OCI-LY3 (cell line): ENCODE measurements around the gene UBXN10.

Experiments
- H2AFZ ChIP-seq: fragments of 200-600, 300-600 bp; shearing (Covaris generic); 2 replicates; pipeline ENCODE4 v1.6.0; 2014; ENCODE audit warnings: antibody characterized with exemption, low read depth, low read length
- H3K27ac ChIP-seq: fragments of 200-600, 300-600 bp; sonication (generic); 2 replicates; pipeline ENCODE4 v1.5.1; 2014; ENCODE audit warnings: mild to moderate bottlenecking, low read length, moderate library complexity, mixed read lengths
- H3K27me3 ChIP-seq: fragments of 200-600, 300-600 bp; sonication (generic); 2 replicates; pipeline ENCODE4 v1.6.1; 2014; ENCODE audit warnings: low read depth, low read length, mixed read lengths
- H3K36me3 ChIP-seq: fragments of 200-600, 300-600 bp; sonication (generic); replicated peaks from 2 replicates; pipeline ENCODE3; 2014; ENCODE audit warnings: low read depth, low read length, mixed read lengths
- H3K4me1 ChIP-seq: fragments of 300-600, 200-600 bp; sonication (generic); 2 replicates; pipeline ENCODE4 v1.6.1; 2014; ENCODE audit warnings: low read length, mixed read lengths
- H3K4me2 ChIP-seq: fragments of 200-600, 300-600 bp; sonication (generic); 2 replicates; pipeline ENCODE4 v1.6.1; 2014; ENCODE audit warnings: low read length, mixed read lengths
- H3K4me3 ChIP-seq: fragments of 300-600, 200-600 bp; sonication (generic); 2 replicates; pipeline ENCODE4 v1.5.1; 2014; ENCODE audit warnings: antibody characterized with exemption, mild to moderate bottlenecking, low read length, moderate library complexity
- H3K79me2 ChIP-seq: fragments of 300-600, 200-600 bp; shearing (Covaris generic); 2 replicates; pipeline ENCODE4 v1.6.1; 2014; ENCODE audit warnings: mild to moderate bottlenecking, low read length, mixed read lengths
- H3K9ac ChIP-seq: fragments of 300-600, 200-600 bp; shearing (Covaris generic); 2 replicates; pipeline ENCODE4 v1.6.0; 2014; ENCODE audit warnings: mild to moderate bottlenecking, low read length, moderate library complexity
- H3K9me3 ChIP-seq: fragments of 200-600, 300-600 bp; shearing (Covaris generic); 2 replicates; pipeline ENCODE4 v1.6.1; 2014; ENCODE audit warnings: low read length, mixed read lengths; ENCODE audit not compliant: insufficient read depth
- H4K20me1 ChIP-seq: fragments of 200-600, 300-600 bp; sonication (generic); 2 replicates; pipeline ENCODE4 v1.6.1; 2016; ENCODE audit warnings: low read length, mixed read lengths; ENCODE audit not compliant: insufficient read depth
- EZH2phosphoT487 ChIP-seq: fragments of 200-600 bp; shearing (Covaris generic); IDR thresholded peaks from 2 replicates; pipeline ENCODE4 v1.6.1; 2018; ENCODE audit warnings: antibody characterized with exemption, mixed run types, low read depth
- TF ChIP-seq, protein P1 (sequence below): fragments of 200-600, 300-600 bp; sonication (generic); IDR thresholded peaks from 2 replicates; pipeline ENCODE4 v1.5.1; 2014; ENCODE audit warnings: antibody characterized with exemption, low read length, low read depth

UBXN10 gene

DNA sequence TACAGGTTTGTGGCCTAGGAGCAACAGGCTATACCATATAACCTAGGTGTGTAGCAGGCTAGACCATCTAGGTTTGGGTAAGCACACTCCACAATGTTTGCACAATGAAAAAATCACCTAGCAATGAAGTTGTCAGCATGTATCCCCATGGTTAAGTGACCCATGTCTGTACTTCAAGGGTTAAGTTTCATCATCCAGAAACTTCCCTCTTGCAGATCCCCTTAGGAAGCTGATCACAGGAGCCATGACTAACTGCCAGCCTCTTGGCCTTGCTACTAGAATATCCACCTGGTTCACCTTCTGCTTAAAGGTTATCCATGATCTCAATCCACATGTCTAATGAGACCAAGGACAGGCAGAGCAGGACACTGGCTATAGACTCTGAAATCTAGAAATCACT lies 3.5 kb upstream of the UBXN10 start:
- no peak overlapping the region for H3K4me2 ChIP-seq
- TF ChIP-seq, protein P1, sequence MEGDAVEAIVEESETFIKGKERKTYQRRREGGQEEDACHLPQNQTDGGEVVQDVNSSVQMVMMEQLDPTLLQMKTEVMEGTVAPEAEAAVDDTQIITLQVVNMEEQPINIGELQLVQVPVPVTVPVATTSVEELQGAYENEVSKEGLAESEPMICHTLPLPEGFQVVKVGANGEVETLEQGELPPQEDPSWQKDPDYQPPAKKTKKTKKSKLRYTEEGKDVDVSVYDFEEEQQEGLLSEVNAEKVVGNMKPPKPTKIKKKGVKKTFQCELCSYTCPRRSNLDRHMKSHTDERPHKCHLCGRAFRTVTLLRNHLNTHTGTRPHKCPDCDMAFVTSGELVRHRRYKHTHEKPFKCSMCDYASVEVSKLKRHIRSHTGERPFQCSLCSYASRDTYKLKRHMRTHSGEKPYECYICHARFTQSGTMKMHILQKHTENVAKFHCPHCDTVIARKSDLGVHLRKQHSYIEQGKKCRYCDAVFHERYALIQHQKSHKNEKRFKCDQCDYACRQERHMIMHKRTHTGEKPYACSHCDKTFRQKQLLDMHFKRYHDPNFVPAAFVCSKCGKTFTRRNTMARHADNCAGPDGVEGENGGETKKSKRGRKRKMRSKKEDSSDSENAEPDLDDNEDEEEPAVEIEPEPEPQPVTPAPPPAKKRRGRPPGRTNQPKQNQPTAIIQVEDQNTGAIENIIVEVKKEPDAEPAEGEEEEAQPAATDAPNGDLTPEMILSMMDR: no peak
- no peak for TF ChIP-seq EZH2phosphoT487

DNA sequence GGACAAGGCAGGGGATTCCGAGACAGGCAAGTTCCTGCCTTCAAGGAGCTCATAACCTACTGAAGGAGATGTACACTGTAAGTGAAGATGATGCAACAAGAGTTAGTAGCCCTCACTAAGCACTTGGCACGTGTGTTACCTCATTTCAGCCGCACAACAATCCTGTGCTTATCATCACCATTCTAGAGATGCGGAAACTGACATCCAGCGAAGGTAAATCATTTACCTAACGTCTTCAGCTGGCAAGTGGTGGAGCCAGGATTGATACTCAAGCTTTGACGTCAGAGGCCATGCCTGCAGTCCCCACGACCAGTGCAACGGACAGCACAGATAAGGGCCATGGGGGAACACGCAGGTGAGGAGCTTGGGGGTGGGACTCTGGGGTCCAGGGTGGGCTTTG lies 2.9 kb upstream of the UBXN10 start:
- no peaks in the 10 kb centered on the region for H4K20me1 ChIP-seq
- no peak overlapping the region for H3K4me3 ChIP-seq
- H3K27ac ChIP-seq: no peak overlapping the region
- no peaks in the 10 kb centered on the region for H3K27me3 ChIP-seq
- no peaks in the 10 kb centered on the region for H3K36me3 ChIP-seq
- no peak overlapping the region for H3K9ac ChIP-seq
- no peak overlapping the region for H3K4me2 ChIP-seq
- TF ChIP-seq, protein P1: no peak
- TF ChIP-seq EZH2phosphoT487: no peak
- no peak overlapping the region for H2AFZ ChIP-seq
- H3K4me1 ChIP-seq: peaks cover 14% of the 10 kb centered on the region
- H3K79me2 ChIP-seq: no peaks in the 10 kb centered on the region
- no peaks in the 10 kb centered on the region for H3K9me3 ChIP-seq

More for the DNA sequence above, 3.5 kb upstream of the UBXN10 start:
- no peaks in the 10 kb centered on the region for H3K9me3 ChIP-seq
- H3K27me3 ChIP-seq: no peaks in the 10 kb centered on the region
- H3K79me2 ChIP-seq: no peaks in the 10 kb centered on the region
- H2AFZ ChIP-seq: no peak overlapping the region
- no peak overlapping the region for H3K4me3 ChIP-seq
- H4K20me1 ChIP-seq: no peaks in the 10 kb centered on the region
- H3K9ac ChIP-seq: no peak overlapping the region
- no peaks in the 10 kb centered on the region for H3K36me3 ChIP-seq
- peaks cover 14% of the 10 kb centered on the region for H3K4me1 ChIP-seq
- no peak overlapping the region for H3K27ac ChIP-seq

DNA sequence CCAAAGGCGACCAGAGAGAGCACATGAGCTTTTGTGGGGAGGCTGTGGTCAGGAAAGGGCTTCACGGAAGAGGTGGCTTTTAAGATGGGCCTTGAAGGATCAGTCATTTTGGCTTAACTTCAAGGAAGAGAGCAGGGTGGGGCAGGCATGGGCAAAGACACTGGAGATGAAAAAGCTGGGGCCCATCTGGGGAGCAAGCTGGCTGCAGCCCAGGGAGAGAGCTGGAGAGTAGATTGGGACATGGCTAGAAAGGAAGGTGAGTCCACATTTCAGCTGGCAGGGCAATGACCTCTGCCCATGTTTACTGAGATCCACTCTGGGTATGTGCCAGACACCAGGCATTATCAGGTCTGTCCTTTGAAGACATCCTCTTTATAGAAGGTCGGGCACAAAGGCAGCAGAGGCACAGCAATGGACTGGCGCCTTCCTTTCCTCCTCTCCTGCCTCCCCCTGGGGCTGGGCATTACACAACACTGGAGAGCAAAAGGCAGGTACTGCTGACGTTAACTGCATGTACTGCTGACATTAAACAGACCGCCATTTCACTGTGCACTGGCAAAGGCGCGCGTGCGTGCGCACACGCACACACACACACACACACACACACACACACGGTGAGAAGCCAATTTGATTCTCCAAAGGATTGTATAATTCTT lies 2.2 kb upstream of the UBXN10 start:
- H3K9ac ChIP-seq: no peak overlapping the region
- no peaks in the 10 kb centered on the region for H4K20me1 ChIP-seq
- TF ChIP-seq, protein P1: no peak
- no peak for TF ChIP-seq EZH2phosphoT487
- H3K27ac ChIP-seq: no peak overlapping the region
- H3K36me3 ChIP-seq: no peaks in the 10 kb centered on the region
- H3K27me3 ChIP-seq: no peaks in the 10 kb centered on the region
- no peak overlapping the region for H2AFZ ChIP-seq
- no peaks in the 10 kb centered on the region for H3K9me3 ChIP-seq
- no peaks in the 10 kb centered on the region for H3K79me2 ChIP-seq
- peaks cover 20% of the 10 kb centered on the region for H3K4me1 ChIP-seq
- H3K4me2 ChIP-seq: no peak overlapping the region
- no peak overlapping the region for H3K4me3 ChIP-seq

DNA sequence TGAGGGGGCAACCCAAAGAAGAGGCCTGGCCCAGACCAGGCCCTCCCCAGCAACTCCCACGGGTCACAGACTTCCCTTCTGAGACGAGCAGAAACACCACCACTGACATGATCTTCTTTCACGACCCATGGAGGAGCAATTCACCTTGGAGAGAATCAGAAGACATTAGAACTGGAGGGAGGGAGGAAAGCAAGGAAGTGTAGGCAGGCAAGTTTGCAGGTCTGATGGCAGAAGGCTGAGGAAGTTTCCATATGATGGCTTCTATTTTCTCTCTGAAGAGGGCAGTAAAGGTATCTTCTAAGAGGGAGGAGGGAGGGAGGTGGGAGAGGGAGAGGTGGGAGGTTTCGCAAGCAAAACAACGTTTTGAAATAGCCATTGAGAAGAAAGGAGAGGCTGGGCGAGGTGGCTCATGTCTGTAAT lies 1.4 kb upstream of the UBXN10 start:
- no peak for TF ChIP-seq EZH2phosphoT487
- TF ChIP-seq, protein P1: no peak
- Histone ChIP-seq H4K20me1 (no peaks in the 10 kb centered on the region), H3K4me1 (peaks cover 20% of the 10 kb centered on the region), H3K36me3 (no peaks in the 10 kb centered on the region), H3K27ac (no peak overlapping the region), H3K9ac (no peak overlapping the region), H3K4me3 (no peak overlapping the region), H3K27me3 (no peaks in the 10 kb centered on the region), H3K79me2 (no peaks in the 10 kb centered on the region), H3K4me2 (no peak overlapping the region), H2AFZ (no peak overlapping the region), H3K9me3 (no peaks in the 10 kb centered on the region)
